ENCODE measurements around the gene FDX1. TPM values are rescaled to one million over a fixed set of nuclear protein-coding genes. Genes with fewer than 3 reads are reported as not detected.
"Not testable (repeated sequence)": the region's sequence is repeated elsewhere in the genome, so short reads cannot be mapped to it uniquely, and the experiment has no call there.

The FDX1 gene, protein sequence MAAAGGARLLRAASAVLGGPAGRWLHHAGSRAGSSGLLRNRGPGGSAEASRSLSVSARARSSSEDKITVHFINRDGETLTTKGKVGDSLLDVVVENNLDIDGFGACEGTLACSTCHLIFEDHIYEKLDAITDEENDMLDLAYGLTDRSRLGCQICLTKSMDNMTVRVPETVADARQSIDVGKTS
- polyA plus RNA-seq (2013, experiment 1 of 2) = 6.4 TPM
- polyA plus RNA-seq (2013, experiment 2 of 2) = 6.5 TPM

DNA sequence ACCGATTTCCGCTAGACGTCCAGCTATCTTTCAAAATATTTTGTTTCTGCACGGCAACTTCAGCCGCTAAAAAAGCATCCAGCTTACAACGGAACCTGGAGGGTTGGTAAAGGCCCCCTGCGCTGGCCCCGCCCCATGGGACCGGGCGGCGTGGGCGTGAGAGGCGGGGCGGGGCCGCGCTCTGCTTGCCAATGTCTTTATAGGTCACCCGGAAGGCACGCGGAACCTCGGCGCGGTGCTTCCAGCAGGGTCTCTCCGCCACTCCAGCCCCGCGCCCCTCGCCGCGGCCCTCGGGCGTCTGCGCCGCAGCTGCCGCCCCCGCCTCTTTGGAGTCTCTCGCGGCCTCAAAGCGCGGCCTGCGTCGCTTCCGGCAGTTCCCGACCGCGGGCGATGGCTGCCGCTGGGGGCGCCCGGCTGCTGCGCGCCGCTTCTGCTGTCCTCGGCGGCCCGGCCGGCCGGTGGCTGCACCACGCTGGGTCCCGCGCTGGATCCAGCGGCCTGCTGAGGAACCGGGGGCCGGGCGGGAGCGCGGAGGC, at the start of gene FDX1:
Gene FDX1 (plus strand): TSS at position 218 of the 536 bp plus-strand sequence. CDS start 173 bp downstream, at position 391.
- Histone ChIP-seq H3K27ac (replicated peaks; ENCODE audit: low read length) (peak within 1 kb of the TSS; percentile 75), H3K18ac (ENCODE audit: low read length) (peak within 1 kb of the TSS; percentile 97), H2AK5ac (ENCODE audit: low read depth, low read length) (peak within 1 kb of the TSS; percentile 58), H3K4ac (ENCODE audit: low read length) (no peak within 1 kb of the TSS), H3K36me3 (replicated peaks in 1 of 2; ENCODE audit: control insufficient read depth in 2 of 2, insufficient read depth in 2 of 2, low read length in 2 of 2) (no peaks in the 10 kb centered on the region), H3K9ac (ENCODE audit: low read depth, low read length, poor library complexity) (peak within 1 kb of the TSS; percentile 96), H3K9me3 (replicated peaks in 1 of 2; ENCODE audit: control insufficient read depth in 2 of 2, insufficient read depth in 1 of 2, low read depth in 1 of 2, low read length in 2 of 2) (no peaks in the 10 kb centered on the region), H3K4me2 (ENCODE audit: insufficient read depth, low read length, poor library complexity, severe bottlenecking) (peak within 1 kb of the TSS; percentile 87), H3K14ac (ENCODE audit: low read length) (peak within 1 kb of the TSS; percentile 96), H3K27me3 (ENCODE audit: control insufficient read depth in 3 of 3, insufficient read depth in 3 of 3, low read depth in 1 of 3, low read length in 3 of 3) (no peaks in the 10 kb centered on the region), H3K4me3 (ENCODE audit: low read length in 2 of 2) (peak within 1 kb of the TSS; percentile 89 to 97), H2BK12ac (ENCODE audit: low read length) (no peak within 1 kb of the TSS), H3K23ac (ENCODE audit: low read depth, low read length, poor library complexity) (peak within 1 kb of the TSS; percentile 88), H2BK15ac (ENCODE audit: low read length) (no peak within 1 kb of the TSS), H2BK5ac (ENCODE audit: low read length) (peak within 1 kb of the TSS; percentile 70), H3K79me1 (ENCODE audit: low read depth, low read length) (peaks cover 9% of the 10 kb centered on the region), H2AFZ (ENCODE audit: low read length) (peak within 1 kb of the TSS; percentile 88), H4K91ac (ENCODE audit: low read depth, low read length, poor library complexity) (no peak within 1 kb of the TSS), H4K8ac (ENCODE audit: low read depth, low read length) (no peak within 1 kb of the TSS), H2BK120ac (ENCODE audit: low read depth, low read length) (no peak within 1 kb of the TSS), H3K4me1 (ENCODE audit: control insufficient read depth in 2 of 2, insufficient read depth in 1 of 2, low read depth in 1 of 2, low read length in 2 of 2) (peaks cover 6 to 10% of the 10 kb centered on the region in 2 donors)
- no CpG with 5 or more reads among the region's 65 CpGs for WGBS, 2 donors (ENCODE audit: extremely low coverage in 2 of 2, insufficient read length in 2 of 2, insufficient replicate concordance in 1 of 2)
- DNase-seq (ENCODE audit: low spot score) = peak; percentile 89

DNA sequence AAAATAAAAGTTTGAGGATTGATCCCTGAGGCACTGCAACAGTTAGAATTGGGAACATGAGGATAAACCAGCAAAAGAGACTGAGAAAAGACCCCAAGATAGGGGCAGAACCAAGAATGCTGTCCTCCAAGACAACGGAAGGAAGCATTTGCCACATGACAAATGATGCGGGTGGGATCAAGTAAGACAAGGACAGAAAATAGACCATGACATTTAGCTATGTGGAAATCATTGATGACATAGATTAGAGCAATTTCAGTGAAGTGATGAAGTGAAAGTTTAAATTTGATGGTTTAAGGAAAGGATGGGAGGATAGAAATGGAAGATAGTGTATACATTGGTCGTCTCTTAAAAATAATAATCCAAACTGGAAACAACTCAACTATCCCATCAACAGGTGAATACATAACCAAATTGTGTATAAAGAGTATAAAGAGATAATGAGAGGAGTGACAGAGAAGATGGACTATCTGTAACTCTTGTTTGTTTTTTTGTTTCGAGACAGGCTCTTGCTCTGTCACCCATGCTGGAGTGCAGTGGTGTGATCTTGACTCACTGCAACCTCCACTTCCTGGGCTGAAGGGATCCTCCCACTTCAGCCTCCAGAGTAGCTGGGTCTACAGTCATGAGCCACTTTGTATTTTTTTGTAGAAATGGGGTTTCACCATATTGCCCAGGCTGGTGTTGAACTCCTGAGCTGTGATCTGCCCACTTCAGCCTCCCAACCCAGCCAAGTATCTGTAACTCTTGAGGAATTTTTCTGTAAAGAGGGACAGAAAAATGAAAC, 48.7 kb upstream of the FDX1 start:
- H3K23ac ChIP-seq (ENCODE audit: low read depth, low read length, poor library complexity) = no peak overlapping the region
- WGBS, 2 donors (ENCODE audit: extremely low coverage in 2 of 2, insufficient read length in 2 of 2, insufficient replicate concordance in 1 of 2) = no CpG with 5 or more reads among the region's 4 CpGs
- H4K91ac ChIP-seq (ENCODE audit: low read depth, low read length, poor library complexity) = no peak overlapping the region
- no peak overlapping the region for H2BK15ac ChIP-seq (ENCODE audit: low read length)
- no peaks in the 10 kb centered on the region for H3K27me3 ChIP-seq (ENCODE audit: control insufficient read depth in 3 of 3, insufficient read depth in 3 of 3, low read depth in 1 of 3, low read length in 3 of 3)
- no peak overlapping the region for H3K4me2 ChIP-seq (ENCODE audit: insufficient read depth, low read length, poor library complexity, severe bottlenecking)
- no peak overlapping the region for H3K9ac ChIP-seq (ENCODE audit: low read depth, low read length, poor library complexity)
- H2AFZ ChIP-seq (ENCODE audit: low read length) = no peak overlapping the region
- H3K9me3 ChIP-seq (replicated peaks in 1 of 2; ENCODE audit: control insufficient read depth in 2 of 2, insufficient read depth in 1 of 2, low read depth in 1 of 2, low read length in 2 of 2) = no peaks in the 10 kb centered on the region
- H3K36me3 ChIP-seq (replicated peaks in 1 of 2; ENCODE audit: control insufficient read depth in 2 of 2, insufficient read depth in 2 of 2, low read length in 2 of 2) = no peaks in the 10 kb centered on the region
- H3K4ac ChIP-seq (ENCODE audit: low read length) = no peak overlapping the region
- no peak overlapping the region for H4K8ac ChIP-seq (ENCODE audit: low read depth, low read length)
- H2AK5ac ChIP-seq (ENCODE audit: low read depth, low read length) = no peak overlapping the region
- DNase-seq (ENCODE audit: low spot score) = no peak
- no peak overlapping the region for H3K14ac ChIP-seq (ENCODE audit: low read length)
- H2BK12ac ChIP-seq (ENCODE audit: low read length) = no peak overlapping the region
- H3K27ac ChIP-seq (replicated peaks; ENCODE audit: low read length) = no peak overlapping the region
- H3K18ac ChIP-seq (ENCODE audit: low read length) = no peak overlapping the region
- H2BK5ac ChIP-seq (ENCODE audit: low read length) = no peak overlapping the region
- no peaks in the 10 kb centered on the region for H3K79me1 ChIP-seq (ENCODE audit: low read depth, low read length)
- H3K4me3 ChIP-seq (ENCODE audit: low read length in 2 of 2) = no peak overlapping the region
- H3K4me1 ChIP-seq (ENCODE audit: control insufficient read depth in 2 of 2, insufficient read depth in 1 of 2, low read depth in 1 of 2, low read length in 2 of 2) = peaks cover 2 to 3% of the 10 kb centered on the region in 2 donors
- H2BK120ac ChIP-seq (ENCODE audit: low read depth, low read length) = no peak overlapping the region

DNA sequence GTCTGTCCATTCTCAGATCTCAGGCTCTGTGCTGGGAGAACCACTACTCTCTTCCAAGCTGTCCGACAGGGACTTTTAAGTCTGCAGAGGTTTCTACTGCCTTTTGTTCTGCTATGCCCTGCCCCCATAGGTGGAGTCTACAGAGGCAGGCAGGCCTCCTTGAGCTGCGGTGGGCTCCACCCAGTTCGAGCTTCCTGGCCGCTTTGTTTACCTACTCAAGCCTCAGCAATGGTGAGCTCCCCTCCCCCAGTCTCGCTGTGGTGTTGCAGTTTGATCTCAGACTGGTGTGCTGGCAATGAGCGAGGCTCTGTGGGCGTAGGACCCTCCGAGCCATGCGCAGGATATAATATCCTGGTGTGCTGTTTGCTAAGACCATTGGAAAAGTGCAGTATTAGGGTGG, 41.5 kb upstream of the FDX1 start:
- H2AFZ ChIP-seq (ENCODE audit: low read length); DNase-seq (ENCODE audit: low spot score); H2BK5ac ChIP-seq (ENCODE audit: low read length); H2BK15ac ChIP-seq (ENCODE audit: low read length); H3K9me3 ChIP-seq (replicated peaks in 1 of 2; ENCODE audit: control insufficient read depth in 2 of 2, insufficient read depth in 1 of 2, low read depth in 1 of 2, low read length in 2 of 2); H2BK12ac ChIP-seq (ENCODE audit: low read length); H3K4me2 ChIP-seq (ENCODE audit: insufficient read depth, low read length, poor library complexity, severe bottlenecking); H3K79me1 ChIP-seq (ENCODE audit: low read depth, low read length); H3K9ac ChIP-seq (ENCODE audit: low read depth, low read length, poor library complexity); H2AK5ac ChIP-seq (ENCODE audit: low read depth, low read length); H4K8ac ChIP-seq (ENCODE audit: low read depth, low read length); H3K18ac ChIP-seq (ENCODE audit: low read length); H3K4ac ChIP-seq (ENCODE audit: low read length); H3K4me3 ChIP-seq (ENCODE audit: low read length in 2 of 2); H3K27me3 ChIP-seq (ENCODE audit: control insufficient read depth in 3 of 3, insufficient read depth in 3 of 3, low read depth in 1 of 3, low read length in 3 of 3); H3K14ac ChIP-seq (ENCODE audit: low read length); H3K4me1 ChIP-seq (ENCODE audit: control insufficient read depth in 2 of 2, insufficient read depth in 1 of 2, low read depth in 1 of 2, low read length in 2 of 2); H3K27ac ChIP-seq (replicated peaks; ENCODE audit: low read length); H3K36me3 ChIP-seq (replicated peaks in 1 of 2; ENCODE audit: control insufficient read depth in 2 of 2, insufficient read depth in 2 of 2, low read length in 2 of 2); H4K91ac ChIP-seq (ENCODE audit: low read depth, low read length, poor library complexity); H2BK120ac ChIP-seq (ENCODE audit: low read depth, low read length); H3K23ac ChIP-seq (ENCODE audit: low read depth, low read length, poor library complexity): not testable (repeated sequence)
- no CpG with 5 or more reads among the region's 9 CpGs for WGBS, 2 donors (ENCODE audit: extremely low coverage in 2 of 2, insufficient read length in 2 of 2, insufficient replicate concordance in 1 of 2)

DNA sequence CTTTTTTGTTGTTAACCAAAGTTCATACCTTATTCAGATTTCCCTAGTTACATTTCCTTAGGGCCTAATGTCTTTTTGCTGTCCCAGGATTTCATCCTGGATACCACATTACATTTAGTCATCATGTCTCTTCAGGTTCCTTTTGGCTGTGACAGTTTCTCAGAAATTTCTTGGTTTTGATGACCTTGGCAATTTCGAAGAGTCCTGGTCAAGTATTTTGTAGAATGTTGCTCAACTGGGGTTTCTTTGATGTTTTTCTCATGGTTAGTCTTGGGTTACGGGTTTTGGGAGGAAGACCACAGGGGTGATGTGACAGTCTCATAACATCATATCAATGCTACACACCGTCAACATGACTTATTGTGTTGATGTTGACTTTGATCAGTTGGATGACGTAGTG, 39.8 kb upstream of the FDX1 start:
- Histone ChIP-seq H3K9ac (ENCODE audit: low read depth, low read length, poor library complexity) (no peak overlapping the region), H3K23ac (ENCODE audit: low read depth, low read length, poor library complexity) (no peak overlapping the region), H3K14ac (ENCODE audit: low read length) (no peak overlapping the region), H3K4ac (ENCODE audit: low read length) (no peak overlapping the region), H2BK5ac (ENCODE audit: low read length) (no peak overlapping the region), H2BK120ac (ENCODE audit: low read depth, low read length) (no peak overlapping the region), H2AK5ac (ENCODE audit: low read depth, low read length) (no peak overlapping the region), H2AFZ (ENCODE audit: low read length) (no peak overlapping the region), H2BK15ac (ENCODE audit: low read length) (no peak overlapping the region), H3K79me1 (ENCODE audit: low read depth, low read length) (no peaks in the 10 kb centered on the region), H2BK12ac (ENCODE audit: low read length) (no peak overlapping the region), H3K27ac (replicated peaks; ENCODE audit: low read length) (no peak overlapping the region), H4K8ac (ENCODE audit: low read depth, low read length) (no peak overlapping the region), H3K4me2 (ENCODE audit: insufficient read depth, low read length, poor library complexity, severe bottlenecking) (no peak overlapping the region), H3K9me3 (replicated peaks in 1 of 2; ENCODE audit: control insufficient read depth in 2 of 2, insufficient read depth in 1 of 2, low read depth in 1 of 2, low read length in 2 of 2) (no peaks in the 10 kb centered on the region), H3K4me1 (ENCODE audit: control insufficient read depth in 2 of 2, insufficient read depth in 1 of 2, low read depth in 1 of 2, low read length in 2 of 2) (no peaks in the 10 kb centered on the region), H4K91ac (ENCODE audit: low read depth, low read length, poor library complexity) (no peak overlapping the region), H3K18ac (ENCODE audit: low read length) (no peak overlapping the region), H3K36me3 (replicated peaks in 1 of 2; ENCODE audit: control insufficient read depth in 2 of 2, insufficient read depth in 2 of 2, low read length in 2 of 2) (no peaks in the 10 kb centered on the region), H3K27me3 (ENCODE audit: control insufficient read depth in 3 of 3, insufficient read depth in 3 of 3, low read depth in 1 of 3, low read length in 3 of 3) (no peaks in the 10 kb centered on the region), H3K4me3 (ENCODE audit: low read length in 2 of 2) (no peak overlapping the region)
- no peak for DNase-seq (ENCODE audit: low spot score)
- no CpG with 5 or more reads among the region's 4 CpGs for WGBS, 2 donors (ENCODE audit: extremely low coverage in 2 of 2, insufficient read length in 2 of 2, insufficient replicate concordance in 1 of 2)

All from neuronal stem cell (in vitro differentiated cells).